GM19452 (cell line): ENCODE measurements around the gene KRT24.
"Not testable (repeated sequence)": the region's sequence is repeated elsewhere in the genome, so short reads cannot be mapped to it uniquely, and the experiment has no call there.

Experiments
- ATAC-seq: cut with Tn5 transposase; IDR thresholded peaks from one replicate; pipeline ENCODE4 v1.9.1; 2021; ENCODE audit not compliant: unreplicated experiment

The KRT24 gene

GRCh38 chr17:40703652-40704051, at the start of gene KRT24:
Gene KRT24, minus strand, starts transcription at chr17:40703752. Its CDS starts 59 bp downstream, at chr17:40703693.
- no peak for ATAC-seq

- no peak for ATAC-seq
Measured at GRCh38 chr17:40751065-40751464, 47.5 kb upstream of the KRT24 start.

GRCh38 chr17:40750391-40750790, 46.8 kb upstream of the KRT24 start:
- no peak for ATAC-seq

GRCh38 chr17:40748666-40749065, 45.1 kb upstream of the KRT24 start:
- ATAC-seq = not testable (repeated sequence)

GRCh38 chr17:40738553-40738952, 35.0 kb upstream of the KRT24 start:
- ATAC-seq = no peak

GRCh38 chr17:40735016-40735415, 31.5 kb upstream of the KRT24 start:
- no peak for ATAC-seq

- no peak for ATAC-seq
Measured at GRCh38 chr17:40734018-40734417, 30.5 kb upstream of the KRT24 start.

GRCh38 chr17:40730970-40731369, 27.4 kb upstream of the KRT24 start:
- no peak for ATAC-seq

- no peak for ATAC-seq
Measured at GRCh38 chr17:40727447-40728231, 24.1 kb upstream of the KRT24 start.

- ATAC-seq = no peak
Measured at GRCh38 chr17:40726919-40727318, 23.4 kb upstream of the KRT24 start.

GRCh38 chr17:40724656-40725055, 21.1 kb upstream of the KRT24 start:
- no peak for ATAC-seq

GRCh38 chr17:40722241-40722640, 18.7 kb upstream of the KRT24 start:
- no peak for ATAC-seq

- ATAC-seq = no peak
Measured at GRCh38 chr17:40720899-40721298, 17.3 kb upstream of the KRT24 start.

GRCh38 chr17:40718930-40719329, 15.4 kb upstream of the KRT24 start:
- no peak for ATAC-seq

GRCh38 chr17:40717776-40718175, 14.2 kb upstream of the KRT24 start:
- no peak for ATAC-seq

GRCh38 chr17:40714473-40714872, 10.9 kb upstream of the KRT24 start:
- ATAC-seq = no peak

- ATAC-seq = no peak
Measured at GRCh38 chr17:40707745-40708144, 4.2 kb upstream of the KRT24 start.

- no peak for ATAC-seq
Measured at GRCh38 chr17:40705584-40705983, 2.0 kb upstream of the KRT24 start.

- no peak for ATAC-seq
Measured at GRCh38 chr17:40702271-40702670, 1.3 kb downstream of the KRT24 start.

- ATAC-seq = no peak
Measured at GRCh38 chr17:40699853-40700252, 3.7 kb downstream of the KRT24 start.

GRCh38 chr17:40699371-40699770, 4.2 kb downstream of the KRT24 start:
- no peak for ATAC-seq

- ATAC-seq = no peak
Measured at GRCh38 chr17:40697297-40697696, 6.3 kb downstream of the KRT24 start.

- ATAC-seq = no peak
Measured at GRCh38 chr17:40696651-40697072, 6.9 kb downstream of the KRT24 start.
